A673 (cell line): ENCODE measurements around the gene DCLRE1C. TPM values are rescaled to one million over a fixed set of nuclear protein-coding genes. Genes with fewer than 3 reads are reported as not detected.

Experiments used
- BruUV-seq: library from RNA; stranded (reverse); fragments of 400-500 nt; replicated peaks from 2 replicates; lab custom pipeline; 2021; lab: Mats Ljungman, UMichigan
- CTCF ChIA-PET: fragments of 300-600 bp; sonication (Branson Sonifier 250); formaldehyde crosslinking; loops from one replicate; lab custom pipeline; 2022; ENCODE audit warnings: antibody characterized with exemption; lab: Charles Lee
- POLR2A ChIA-PET: fragments of 300-600 bp; sonication (Branson Sonifier 250); formaldehyde crosslinking; loops from one replicate; lab custom pipeline; 2022; ENCODE audit warnings: antibody characterized with exemption; ENCODE audit not compliant: low non-redundant PET; lab: Charles Lee
- DNase-seq: peaks from one replicate; pipeline ENCODE4 v3.0.0-alpha.2; 2015; ENCODE audit warnings: low spot score
- H3K27ac ChIP-seq: fragments of 200-600 bp; sonication (generic); 2 replicates; pipeline ENCODE4 v1.5.1; 2016; ENCODE audit warnings: mixed run types, low read depth, mild to moderate bottlenecking, mixed read lengths, antibody characterized with exemption, low read length; ENCODE audit not compliant: poor library complexity, severe bottlenecking
- H3K27me3 ChIP-seq: fragments of 200-600 bp; sonication (generic); replicated peaks from 2 replicates; pipeline ENCODE4 v1.6.1; 2017; ENCODE audit warnings: mixed run types, low read depth, mild to moderate bottlenecking, mixed read lengths, antibody characterized with exemption, low read length; ENCODE audit not compliant: insufficient read depth, poor library complexity
- H3K36me3 ChIP-seq: fragments of 200-600 bp; sonication (generic); 2 replicates; pipeline ENCODE4 v1.6.1; 2016; ENCODE audit warnings: mixed run types, mild to moderate bottlenecking, mixed read lengths, antibody characterized with exemption, low read length; ENCODE audit not compliant: insufficient read depth, poor library complexity, severe bottlenecking
- H3K4me1 ChIP-seq: fragments of 200-600 bp; sonication (generic); 2 replicates; pipeline ENCODE4 v1.6.1; 2017; ENCODE audit warnings: mixed run types, mild to moderate bottlenecking, mixed read lengths, antibody characterized with exemption, low read length; ENCODE audit not compliant: insufficient read depth, poor library complexity, severe bottlenecking
- H3K4me3 ChIP-seq: fragments of 200-600 bp; sonication (generic); 2 replicates; pipeline ENCODE4 v1.5.1; 2016; ENCODE audit warnings: low read depth, mixed run types, mild to moderate bottlenecking, mixed read lengths, low read length; ENCODE audit not compliant: poor library complexity, severe bottlenecking
- H3K9me3 ChIP-seq: fragments of 200-600 bp; sonication (generic); 2 replicates; pipeline ENCODE4 v1.6.1; 2016; ENCODE audit warnings: mixed run types, low read depth, mild to moderate bottlenecking, mixed read lengths, antibody characterized with exemption, low read length; ENCODE audit not compliant: poor library complexity, severe bottlenecking
- EZH2 ChIP-seq: fragments of 200-600 bp; sonication (generic); IDR thresholded peaks from 2 replicates; pipeline ENCODE4 v1.6.1; 2017; ENCODE audit warnings: borderline replicate concordance, low read depth, mild to moderate bottlenecking, mixed read lengths, antibody characterized with exemption, low read length; ENCODE audit not compliant: poor library complexity, severe bottlenecking
- intact Hi-C: fragments of 100-400 bp; cut with micrococcal nuclease; formaldehyde crosslinking; loops from one replicate; pipeline ENCODE4 v1.10.0; 2022; ENCODE audit not compliant: unreplicated experiment
- total RNA-seq: library from RNA; stranded (reverse); gene quantifications from 2 replicates; pipeline ENCODE4 v1.2.3, GENCODE V29; 2021
- TF ChIP-seq, protein P1 (sequence below): fragments of 300-800, 200-600 bp; sonication (generic); conservative IDR thresholded peaks from 2 replicates; pipeline ENCODE4 v1.5.1; 2017; ENCODE audit warnings: low read depth, mild to moderate bottlenecking, antibody characterized with exemption, low read length, moderate library complexity, mixed read lengths

DCLRE1C gene
- total RNA-seq, 1 experiment from 2014 or later: 13.1 TPM

DNA sequence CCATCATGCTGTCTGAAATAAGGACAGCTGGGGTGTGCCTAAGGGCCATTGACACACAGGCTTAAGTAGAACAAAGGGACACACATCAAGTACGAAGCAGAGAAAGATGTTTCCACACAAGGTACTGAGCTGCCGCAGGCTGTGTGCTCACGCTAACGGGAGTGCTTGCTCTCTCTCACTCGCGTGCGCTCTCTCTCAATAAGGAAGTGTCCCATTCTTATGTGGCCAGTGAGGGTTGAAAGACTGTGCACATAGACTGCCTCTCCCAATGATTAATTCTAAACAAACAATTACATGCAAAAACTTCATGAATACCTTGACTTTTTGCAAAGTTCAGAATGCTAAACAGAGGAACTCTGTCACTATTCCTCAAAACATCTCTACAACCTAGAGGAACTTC, 29.9 kb downstream of the DCLRE1C start:
- H3K27me3 ChIP-seq: no peaks in the 10 kb centered on the region
- peaks cover 30% of the 10 kb centered on the region for H3K36me3 ChIP-seq
- no peak overlapping the region for H3K27ac ChIP-seq
- intact Hi-C loops: no loop called here
- no TSS peak for BruUV-seq
- no peaks in the 10 kb centered on the region for H3K9me3 ChIP-seq
- H3K4me3 ChIP-seq: no peak overlapping the region
- no peak for DNase-seq
- ChIA-PET CTCF (no interaction called here), POLR2A (no interaction called here)
- no peak for TF ChIP-seq EZH2
- TF ChIP-seq, protein P1, sequence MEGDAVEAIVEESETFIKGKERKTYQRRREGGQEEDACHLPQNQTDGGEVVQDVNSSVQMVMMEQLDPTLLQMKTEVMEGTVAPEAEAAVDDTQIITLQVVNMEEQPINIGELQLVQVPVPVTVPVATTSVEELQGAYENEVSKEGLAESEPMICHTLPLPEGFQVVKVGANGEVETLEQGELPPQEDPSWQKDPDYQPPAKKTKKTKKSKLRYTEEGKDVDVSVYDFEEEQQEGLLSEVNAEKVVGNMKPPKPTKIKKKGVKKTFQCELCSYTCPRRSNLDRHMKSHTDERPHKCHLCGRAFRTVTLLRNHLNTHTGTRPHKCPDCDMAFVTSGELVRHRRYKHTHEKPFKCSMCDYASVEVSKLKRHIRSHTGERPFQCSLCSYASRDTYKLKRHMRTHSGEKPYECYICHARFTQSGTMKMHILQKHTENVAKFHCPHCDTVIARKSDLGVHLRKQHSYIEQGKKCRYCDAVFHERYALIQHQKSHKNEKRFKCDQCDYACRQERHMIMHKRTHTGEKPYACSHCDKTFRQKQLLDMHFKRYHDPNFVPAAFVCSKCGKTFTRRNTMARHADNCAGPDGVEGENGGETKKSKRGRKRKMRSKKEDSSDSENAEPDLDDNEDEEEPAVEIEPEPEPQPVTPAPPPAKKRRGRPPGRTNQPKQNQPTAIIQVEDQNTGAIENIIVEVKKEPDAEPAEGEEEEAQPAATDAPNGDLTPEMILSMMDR: no peak
- no peaks in the 10 kb centered on the region for H3K4me1 ChIP-seq

DNA sequence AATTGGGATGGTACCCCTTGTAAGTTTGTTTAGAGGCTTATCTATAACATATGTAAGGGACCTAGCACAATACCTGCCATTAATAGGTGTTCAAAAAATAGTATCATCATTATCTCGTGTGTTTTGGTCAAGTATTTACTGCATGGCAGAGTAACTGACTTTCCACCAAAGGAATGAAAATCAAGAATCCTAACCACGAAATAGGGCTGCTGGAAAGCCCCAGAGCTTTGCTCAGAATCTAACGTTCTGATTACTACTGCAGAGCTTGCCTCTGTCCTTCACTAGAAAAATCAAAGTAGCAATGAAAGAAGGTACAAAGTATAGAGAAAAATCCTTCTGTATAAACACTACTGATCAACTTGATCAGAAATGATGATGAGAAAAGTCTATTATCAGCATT, 34.9 kb downstream of the DCLRE1C start:
- ChIA-PET POLR2A (no interaction called here), CTCF (no interaction called here)
- Histone ChIP-seq H3K36me3 (peaks cover 65% of the 10 kb centered on the region), H3K4me1 (no peaks in the 10 kb centered on the region), H3K27me3 (no peaks in the 10 kb centered on the region), H3K9me3 (peaks cover 38% of the 10 kb centered on the region), H3K27ac (no peak overlapping the region), H3K4me3 (no peak overlapping the region)
- no TSS peak for BruUV-seq
- intact Hi-C loops: no loop called here
- no peak for DNase-seq
- TF ChIP-seq EZH2: no peak
- TF ChIP-seq, protein P1: no peak

DNA sequence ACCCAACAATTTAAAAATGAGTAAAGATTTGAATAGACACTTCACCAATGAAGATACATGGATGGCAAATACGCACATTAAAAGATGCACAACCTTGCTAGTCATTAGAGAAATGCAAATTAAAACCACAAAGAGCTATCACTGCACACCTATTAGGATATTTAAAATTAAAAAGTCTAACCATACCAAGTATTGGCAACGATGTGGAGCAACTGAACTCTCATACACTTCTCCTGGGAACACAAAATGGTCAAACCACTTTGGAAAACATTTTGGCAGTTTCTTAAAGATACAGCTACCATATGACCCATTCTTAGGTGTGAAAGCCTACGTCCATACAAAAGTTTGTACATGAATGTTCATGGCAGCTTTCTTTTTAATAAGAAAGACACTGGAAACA, 36.1 kb downstream of the DCLRE1C start:
- no peak for TF ChIP-seq EZH2
- TF ChIP-seq, protein P1: no peak
- peaks cover 38% of the 10 kb centered on the region for H3K9me3 ChIP-seq
- DNase-seq: no peak
- no peaks in the 10 kb centered on the region for H3K27me3 ChIP-seq
- ChIA-PET CTCF (no interaction called here), POLR2A (no interaction called here)
- H3K4me1 ChIP-seq: no peaks in the 10 kb centered on the region
- BruUV-seq: no TSS peak
- no peak overlapping the region for H3K27ac ChIP-seq
- H3K4me3 ChIP-seq: no peak overlapping the region
- H3K36me3 ChIP-seq: peaks cover 73% of the 10 kb centered on the region
- intact Hi-C loops: no loop called here
